Dendritic cell treated with granulocyte-macrophage colony-stimulating factor and Interleukin-4, amounts not matched to agents 40 ng/mL and 50 ng/mL, for 4 days (primary cell): ENCODE measurements around the gene SCN4A.
"Not testable (repeated sequence)": the region's sequence is repeated elsewhere in the genome, so short reads cannot be mapped to it uniquely, and the experiment has no call there.

Source experiments
- H3K27ac Mint-ChIP-seq: one replicate; pipeline ENCODE4 v1.8.0; 2022; ENCODE audit warnings: mild to moderate bottlenecking, mixed read lengths
- H3K27me3 Mint-ChIP-seq: one replicate; pipeline ENCODE4 v1.8.0; 2022; ENCODE audit warnings: mild to moderate bottlenecking, mixed read lengths
- H3K36me3 Mint-ChIP-seq: one replicate; pipeline ENCODE4 v1.8.0; 2022; ENCODE audit warnings: low read depth, mixed read lengths
- H3K4me1 Mint-ChIP-seq: one replicate; pipeline ENCODE4 v1.8.0; 2022; ENCODE audit warnings: low read depth, mixed read lengths
- H3K4me3 Mint-ChIP-seq: one replicate; pipeline ENCODE4 v1.8.0; 2022; ENCODE audit warnings: mild to moderate bottlenecking, moderate library complexity, mixed read lengths
- H3K9me3 Mint-ChIP-seq: one replicate; pipeline ENCODE4 v1.8.0; 2022; ENCODE audit warnings: mixed read lengths
- intact Hi-C: fragments of 100-400 bp; cut with micrococcal nuclease; formaldehyde crosslinking; loops from one replicate; pipeline ENCODE4 v1.15.0; 2022

Gene SCN4A

GRCh38 chr17:63920779-63921178 lies 51.9 kb downstream of the SCN4A start:
- Mint-ChIP-seq H3K4me1 (peaks cover 30% of the 10 kb centered on the region), H3K27me3 (peaks cover 14% of the 10 kb centered on the region)
- H3K4me3 Mint-ChIP-seq, intact Hi-C loops, H3K9me3 Mint-ChIP-seq, H3K36me3 Mint-ChIP-seq, H3K27ac Mint-ChIP-seq: not testable (repeated sequence)

- H3K9me3 Mint-ChIP-seq, H3K36me3 Mint-ChIP-seq, intact Hi-C loops, H3K27ac Mint-ChIP-seq, H3K4me3 Mint-ChIP-seq: not testable (repeated sequence)
- peaks cover 14% of the 10 kb centered on the region for H3K27me3 Mint-ChIP-seq
- peaks cover 35% of the 10 kb centered on the region for H3K4me1 Mint-ChIP-seq
Observed at GRCh38 chr17:63920050-63920449, 52.7 kb downstream of the SCN4A start.

- Mint-ChIP-seq H3K27ac (no peak overlapping the region), H3K9me3 (no peaks in the 10 kb centered on the region), H3K4me1 (peaks cover 35% of the 10 kb centered on the region), H3K4me3 (no peak overlapping the region), H3K36me3 (no peaks in the 10 kb centered on the region), H3K27me3 (peaks cover 18% of the 10 kb centered on the region)
- intact Hi-C loops, result loop anchor here (1.0 to 5.0 kb wide), 3 partner anchors 27 to 213 kb away; partner anchors contain the start of gene ERN1
Observed at GRCh38 chr17:63919311-63919723, 53.4 kb downstream of the SCN4A start.

- Mint-ChIP-seq H3K4me1 (peaks cover 35% of the 10 kb centered on the region), H3K27me3 (peaks cover 18% of the 10 kb centered on the region)
- not testable (repeated sequence) for H3K36me3 Mint-ChIP-seq, H3K27ac Mint-ChIP-seq, H3K9me3 Mint-ChIP-seq, H3K4me3 Mint-ChIP-seq
- intact Hi-C loops, result loop anchor here (1.0 to 5.0 kb wide), 3 partner anchors 27 to 213 kb away; partner anchors contain the start of gene ERN1
Observed at GRCh38 chr17:63918789-63919305, 53.9 kb downstream of the SCN4A start, which contains the start of gene GH1. GH1 (minus strand) TSS chr17:63918839; CDS start chr17:63918776, 63 bp downstream.

GRCh38 chr17:63918305-63918704 lies 54.4 kb downstream of the SCN4A start:
- intact Hi-C loops, result loop anchor here (5.0 kb wide), 1 partner anchor 214 kb away; the partner anchor contains the start of gene ERN1
- H3K36me3 Mint-ChIP-seq, result no peaks in the 10 kb centered on the region
- no peak overlapping the region for H3K4me3 Mint-ChIP-seq
- no peaks in the 10 kb centered on the region for H3K9me3 Mint-ChIP-seq
- H3K27me3 Mint-ChIP-seq, result peaks cover 18% of the 10 kb centered on the region
- peaks cover 35% of the 10 kb centered on the region for H3K4me1 Mint-ChIP-seq
- no peak overlapping the region for H3K27ac Mint-ChIP-seq

GRCh38 chr17:63917646-63918045 lies 55.1 kb downstream of the SCN4A start:
- H3K36me3 Mint-ChIP-seq, result no peaks in the 10 kb centered on the region
- H3K27ac Mint-ChIP-seq, result no peak overlapping the region
- H3K4me1 Mint-ChIP-seq, result peaks cover 29% of the 10 kb centered on the region
- H3K4me3 Mint-ChIP-seq, result no peak overlapping the region
- no peaks in the 10 kb centered on the region for H3K9me3 Mint-ChIP-seq
- H3K27me3 Mint-ChIP-seq, result peaks cover 18% of the 10 kb centered on the region
- intact Hi-C loops, result loop anchor here (5.0 kb wide), 1 partner anchor 215 kb away; the partner anchor contains the start of gene ERN1

GRCh38 chr17:63917206-63917605 lies 55.5 kb downstream of the SCN4A start:
- H3K9me3 Mint-ChIP-seq, H3K4me3 Mint-ChIP-seq, H3K27ac Mint-ChIP-seq, H3K36me3 Mint-ChIP-seq: not testable (repeated sequence)
- intact Hi-C loops, result loop anchor here (5.0 kb wide), 1 partner anchor 215 kb away; the partner anchor contains the start of gene ERN1
- Mint-ChIP-seq H3K27me3 (peaks cover 18% of the 10 kb centered on the region), H3K4me1 (peaks cover 24% of the 10 kb centered on the region)

- H3K36me3 Mint-ChIP-seq, result no peaks in the 10 kb centered on the region
- H3K9me3 Mint-ChIP-seq, result no peaks in the 10 kb centered on the region
- intact Hi-C loops, result loop anchor here (5.0 kb wide), 1 partner anchor 216 kb away; the partner anchor contains the start of gene ERN1
- H3K4me3 Mint-ChIP-seq, result no peak overlapping the region
- H3K27me3 Mint-ChIP-seq, result peaks cover 18% of the 10 kb centered on the region
- peaks cover 21% of the 10 kb centered on the region for H3K4me1 Mint-ChIP-seq
- H3K27ac Mint-ChIP-seq, result peak overlapping the region; percentile 39
Observed at GRCh38 chr17:63916566-63917185, 56.0 kb downstream of the SCN4A start.

GRCh38 chr17:63915753-63916152 lies 57.0 kb downstream of the SCN4A start:
- H3K27ac Mint-ChIP-seq, result peak overlapping the region; percentile 45
- H3K36me3 Mint-ChIP-seq, H3K9me3 Mint-ChIP-seq: not testable (repeated sequence)
- H3K4me1 Mint-ChIP-seq, result peaks cover 21% of the 10 kb centered on the region
- H3K4me3 Mint-ChIP-seq, result peak overlapping the region; percentile 47
- H3K27me3 Mint-ChIP-seq, result peaks cover 21% of the 10 kb centered on the region
- intact Hi-C loops, result loop anchor here (5.0 kb wide), 1 partner anchor 217 kb away; the partner anchor contains the start of gene ERN1

- Mint-ChIP-seq H3K4me1 (peaks cover 21% of the 10 kb centered on the region), H3K27ac (no peak overlapping the region), H3K9me3 (no peaks in the 10 kb centered on the region), H3K4me3 (no peak overlapping the region), H3K27me3 (peaks cover 24% of the 10 kb centered on the region), H3K36me3 (no peaks in the 10 kb centered on the region)
- intact Hi-C loops, result no loop called here
Observed at GRCh38 chr17:63914471-63914870, 58.2 kb downstream of the SCN4A start.

GRCh38 chr17:63911657-63912100 lies 61.0 kb downstream of the SCN4A start:
- Mint-ChIP-seq H3K36me3 (no peaks in the 10 kb centered on the region), H3K27ac (no peak overlapping the region), H3K4me3 (no peak overlapping the region), H3K9me3 (no peaks in the 10 kb centered on the region), H3K27me3 (peaks cover 13% of the 10 kb centered on the region), H3K4me1 (peaks cover 14% of the 10 kb centered on the region)
- intact Hi-C loops, result loop anchor here (2.0 kb wide), 2 partner anchors 35 to 115 kb away; no protein-coding TSS in a partner anchor

- Mint-ChIP-seq H3K9me3 (no peaks in the 10 kb centered on the region), H3K27ac (no peak within 1 kb of the TSS), H3K36me3 (no peaks in the 10 kb centered on the region), H3K4me3 (no peak within 1 kb of the TSS), H3K4me1 (peaks cover 9% of the 10 kb centered on the region), H3K27me3 (peaks cover 10% of the 10 kb centered on the region)
- intact Hi-C loops, result loop anchor here (2.0 kb wide), 1 partner anchor 36 kb away; no protein-coding TSS in a partner anchor
Observed at GRCh38 chr17:63911041-63911635, 61.6 kb downstream of the SCN4A start, which contains the start of gene CSHL1. CSHL1 (minus strand) TSS chr17:63911258; CDS start chr17:63911196, 62 bp downstream.

GRCh38 chr17:63910096-63910495 lies 62.6 kb downstream of the SCN4A start:
- Mint-ChIP-seq H3K36me3 (no peaks in the 10 kb centered on the region), H3K27ac (no peak overlapping the region), H3K4me3 (no peak overlapping the region), H3K9me3 (no peaks in the 10 kb centered on the region), H3K27me3 (peaks cover 10% of the 10 kb centered on the region), H3K4me1 (no peaks in the 10 kb centered on the region)
- intact Hi-C loops, result loop anchor here (2.0 kb wide), 1 partner anchor 37 kb away; no protein-coding TSS in a partner anchor

GRCh38 chr17:63909586-63909985 lies 63.1 kb downstream of the SCN4A start:
- intact Hi-C loops, H3K4me3 Mint-ChIP-seq, H3K27me3 Mint-ChIP-seq, H3K4me1 Mint-ChIP-seq, H3K36me3 Mint-ChIP-seq, H3K27ac Mint-ChIP-seq, H3K9me3 Mint-ChIP-seq: not testable (repeated sequence)
